ENCODE measurements around the gene MSLN. TPM values are rescaled to one million over a fixed set of nuclear protein-coding genes. Genes with fewer than 3 reads are reported as not detected.

Gene MSLN
- total RNA-seq, 1 donor from 2014 or later, result 0.91 TPM

DNA sequence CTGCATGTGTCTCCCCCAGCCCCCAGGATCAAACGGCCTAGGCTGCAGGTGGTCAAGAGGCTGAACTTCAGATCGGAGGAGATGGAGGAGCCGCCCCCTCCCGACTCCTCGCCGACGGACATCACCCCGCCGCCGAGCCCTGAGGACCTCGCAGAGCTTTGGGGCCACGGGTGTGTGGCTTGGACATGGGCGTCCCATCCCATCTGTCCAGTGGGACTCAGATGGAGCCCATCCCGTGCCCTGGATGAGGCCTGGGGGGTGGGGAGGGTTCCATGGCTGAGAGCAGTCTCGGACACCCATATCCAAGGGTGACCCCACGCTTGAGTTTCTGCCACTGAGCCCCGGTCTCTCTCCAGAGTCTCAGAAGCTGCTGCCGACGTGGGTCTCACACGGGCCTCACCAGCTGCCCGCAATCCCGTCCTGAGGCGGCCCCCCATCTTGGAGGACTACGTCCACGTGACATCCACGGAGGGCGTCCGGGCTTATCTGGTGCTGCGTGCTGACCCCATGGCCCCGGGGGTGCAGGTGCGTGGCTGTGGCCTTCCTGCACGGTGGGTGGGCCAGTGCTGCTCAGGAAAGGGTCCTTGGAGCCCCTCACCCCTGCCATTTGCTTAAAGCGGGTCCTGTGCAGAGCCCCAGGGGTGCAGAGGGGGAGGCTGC is 28.8 kb downstream of the MSLN start:
- TF ChIP-seq, protein P1, sequence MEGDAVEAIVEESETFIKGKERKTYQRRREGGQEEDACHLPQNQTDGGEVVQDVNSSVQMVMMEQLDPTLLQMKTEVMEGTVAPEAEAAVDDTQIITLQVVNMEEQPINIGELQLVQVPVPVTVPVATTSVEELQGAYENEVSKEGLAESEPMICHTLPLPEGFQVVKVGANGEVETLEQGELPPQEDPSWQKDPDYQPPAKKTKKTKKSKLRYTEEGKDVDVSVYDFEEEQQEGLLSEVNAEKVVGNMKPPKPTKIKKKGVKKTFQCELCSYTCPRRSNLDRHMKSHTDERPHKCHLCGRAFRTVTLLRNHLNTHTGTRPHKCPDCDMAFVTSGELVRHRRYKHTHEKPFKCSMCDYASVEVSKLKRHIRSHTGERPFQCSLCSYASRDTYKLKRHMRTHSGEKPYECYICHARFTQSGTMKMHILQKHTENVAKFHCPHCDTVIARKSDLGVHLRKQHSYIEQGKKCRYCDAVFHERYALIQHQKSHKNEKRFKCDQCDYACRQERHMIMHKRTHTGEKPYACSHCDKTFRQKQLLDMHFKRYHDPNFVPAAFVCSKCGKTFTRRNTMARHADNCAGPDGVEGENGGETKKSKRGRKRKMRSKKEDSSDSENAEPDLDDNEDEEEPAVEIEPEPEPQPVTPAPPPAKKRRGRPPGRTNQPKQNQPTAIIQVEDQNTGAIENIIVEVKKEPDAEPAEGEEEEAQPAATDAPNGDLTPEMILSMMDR (IDR thresholded peaks at IDR 0.05; ENCODE audit: borderline replicate concordance), result no peak
- intact Hi-C loops (cut with micrococcal nuclease), result no loop called here
- Histone ChIP-seq H3K9me3 (replicated peaks) (no peaks in the 10 kb centered on the region), H3K36me3 (peaks cover 8% of the 10 kb centered on the region), H3K4me3 (peak overlapping the region; percentile 99), H3K4me1 (peaks cover 29% of the 10 kb centered on the region), H3K27ac (replicated peaks) (no peak overlapping the region), H3K27me3 (ENCODE audit: low read depth) (no peaks in the 10 kb centered on the region)
- no peak for DNase-seq

DNA sequence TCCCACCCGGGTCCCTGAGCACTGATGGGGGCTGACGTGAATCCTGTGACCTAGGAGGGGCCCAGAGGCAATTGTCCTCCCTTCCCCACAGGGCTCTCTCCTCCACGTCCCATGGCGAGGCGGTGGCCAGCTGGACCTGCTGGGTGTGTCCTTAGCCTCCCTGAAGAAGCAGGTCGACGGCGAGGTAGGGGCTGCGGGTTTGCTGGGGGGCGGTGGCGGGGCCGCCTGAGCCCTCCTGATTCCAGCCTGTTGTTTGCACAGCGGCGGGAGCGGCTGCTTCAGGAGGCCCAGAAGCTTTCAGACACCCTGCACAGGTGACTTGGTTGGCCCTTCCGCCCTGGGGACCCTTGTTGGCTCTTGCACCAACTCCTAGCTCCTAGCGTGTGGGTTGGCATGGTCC is 29.6 kb downstream of the MSLN start:
- Histone ChIP-seq H3K4me1 (peaks cover 29% of the 10 kb centered on the region), H3K27me3 (ENCODE audit: low read depth) (no peaks in the 10 kb centered on the region), H3K27ac (replicated peaks) (no peak overlapping the region), H3K36me3 (peaks cover 8% of the 10 kb centered on the region), H3K9me3 (replicated peaks) (no peaks in the 10 kb centered on the region), H3K4me3 (no peak overlapping the region)
- TF ChIP-seq, protein P1 (IDR thresholded peaks at IDR 0.05; ENCODE audit: borderline replicate concordance), result no peak
- DNase-seq, result no peak
- intact Hi-C loops (cut with micrococcal nuclease), result no loop called here

DNA sequence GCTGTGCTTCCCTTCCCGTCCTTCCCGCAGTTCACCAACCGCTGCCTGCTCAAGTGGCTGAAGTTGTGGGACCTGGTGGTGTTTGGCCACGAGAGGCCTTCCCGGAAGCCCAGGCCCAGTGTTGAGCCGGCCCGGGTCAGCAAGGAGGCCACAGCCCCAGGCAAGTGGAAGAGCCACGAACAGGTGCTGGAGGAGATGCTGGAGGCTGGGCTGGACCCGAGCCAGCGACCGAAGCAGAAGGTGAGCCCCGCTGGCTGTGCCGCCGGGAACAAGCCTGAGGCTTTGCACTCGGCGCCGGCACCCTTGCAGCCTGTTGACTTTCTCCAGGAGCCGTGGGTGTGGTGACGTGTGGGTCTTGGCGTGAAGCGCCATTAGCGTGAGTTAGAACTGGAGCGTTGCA is 30.6 kb downstream of the MSLN start:
- no peak for DNase-seq
- H3K36me3 ChIP-seq, result peaks cover 8% of the 10 kb centered on the region
- TF ChIP-seq, protein P1 (IDR thresholded peaks at IDR 0.05; ENCODE audit: borderline replicate concordance), result no peak
- intact Hi-C loops (cut with micrococcal nuclease), result no loop called here
- H3K27ac ChIP-seq (replicated peaks), result no peak overlapping the region
- peaks cover 4% of the 10 kb centered on the region for H3K27me3 ChIP-seq (ENCODE audit: low read depth)
- no peak overlapping the region for H3K4me3 ChIP-seq
- H3K9me3 ChIP-seq (replicated peaks), result no peaks in the 10 kb centered on the region
- H3K4me1 ChIP-seq, result peaks cover 29% of the 10 kb centered on the region

DNA sequence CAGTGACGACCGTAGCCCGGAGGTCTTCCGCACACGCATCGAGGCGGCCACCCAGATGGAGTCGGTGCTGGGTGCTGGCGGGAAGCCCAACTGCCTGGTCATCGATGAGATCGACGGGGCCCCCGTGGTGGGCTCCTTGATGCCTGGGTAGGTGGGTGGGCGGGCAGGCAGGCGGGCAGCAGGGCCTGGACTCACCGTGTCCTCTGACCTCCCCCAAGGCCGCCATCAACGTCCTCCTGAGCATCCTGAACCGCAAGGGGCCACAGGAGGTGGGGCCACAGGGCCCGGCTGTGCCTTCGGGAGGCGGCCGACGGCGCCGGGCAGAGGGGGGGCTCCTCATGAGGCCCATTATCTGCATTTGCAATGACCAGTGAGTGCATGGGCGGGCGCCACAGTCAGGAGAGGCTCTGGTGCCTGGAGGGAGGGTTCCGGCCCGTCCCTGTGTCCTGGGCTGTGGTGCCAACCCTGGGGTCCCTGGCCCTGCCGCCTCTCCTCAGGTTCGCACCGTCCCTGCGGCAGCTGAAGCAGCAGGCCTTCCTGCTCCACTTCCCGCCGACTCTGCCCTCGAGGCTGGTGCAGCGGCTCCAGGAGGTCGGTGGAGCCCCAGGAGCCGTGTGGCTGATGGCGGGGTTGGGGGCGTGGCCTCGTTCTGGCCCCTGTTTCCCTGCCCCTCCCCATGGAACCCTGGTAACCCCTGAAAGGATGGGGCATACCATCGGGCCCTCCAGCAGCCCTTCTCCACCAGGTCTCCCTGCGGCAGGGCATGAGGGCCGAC is 31.9 kb downstream of the MSLN start:
- H3K36me3 ChIP-seq, result no peaks in the 10 kb centered on the region
- no peaks in the 10 kb centered on the region for H3K9me3 ChIP-seq (replicated peaks)
- no peak overlapping the region for H3K4me3 ChIP-seq
- peaks cover 19% of the 10 kb centered on the region for H3K4me1 ChIP-seq
- peaks cover 15% of the 10 kb centered on the region for H3K27me3 ChIP-seq (ENCODE audit: low read depth)
- no peak for DNase-seq
- H3K27ac ChIP-seq (replicated peaks), result no peak overlapping the region
- TF ChIP-seq, protein P1 (IDR thresholded peaks at IDR 0.05; ENCODE audit: borderline replicate concordance), result no peak
- intact Hi-C loops (cut with micrococcal nuclease), result no loop called here

DNA sequence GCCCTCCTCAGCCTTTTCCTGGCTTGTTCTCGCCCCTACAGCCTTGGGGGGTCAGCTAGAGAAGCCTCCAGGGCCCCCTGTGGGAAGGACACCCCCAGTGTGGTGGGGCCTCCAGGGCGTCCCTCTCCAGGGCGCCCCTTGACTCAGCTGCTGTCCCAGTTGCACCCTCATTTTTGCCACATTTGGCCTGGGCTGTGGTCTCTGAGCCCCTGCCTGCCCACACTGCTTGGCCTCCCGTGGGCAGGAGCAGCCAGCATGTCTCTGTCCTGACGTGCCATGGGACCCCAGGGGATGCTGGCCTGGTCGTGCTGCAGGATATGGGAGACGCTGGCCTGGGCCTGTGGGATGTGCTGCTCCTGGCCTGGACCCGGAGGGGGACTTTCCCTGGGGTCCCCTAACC is 32.9 kb downstream of the MSLN start:
- H3K27me3 ChIP-seq (ENCODE audit: low read depth), result peaks cover 22% of the 10 kb centered on the region
- H3K4me1 ChIP-seq, result peaks cover 12% of the 10 kb centered on the region
- H3K36me3 ChIP-seq, result no peaks in the 10 kb centered on the region
- no peaks in the 10 kb centered on the region for H3K9me3 ChIP-seq (replicated peaks)
- intact Hi-C loops (cut with micrococcal nuclease), result no loop called here
- no peak for DNase-seq
- no peak overlapping the region for H3K27ac ChIP-seq (replicated peaks)
- TF ChIP-seq, protein P1 (IDR thresholded peaks at IDR 0.05; ENCODE audit: borderline replicate concordance), result no peak
- H3K4me3 ChIP-seq, result no peak overlapping the region
